Head of caudate nucleus (tissue), 42 donors: ENCODE measurements around the gene MC4R.

Experiments
- DNase-seq, 42 donors: peaks; one replicate each; pipeline versions ENCODE4 v3.0.0 to v3.0.0-alpha.2; 2020 to 2021; ENCODE audit warnings: mixed read lengths in 7 of 42
- intact Hi-C: fragments of 100-400 bp; cut with DNase I; formaldehyde crosslinking; loops from one replicate; pipeline ENCODE4 v1.15.0; 2022

Gene MC4R

GRCh38 chr18:60339018-60339417 is 33.6 kb downstream of the MC4R start:
- no peak for DNase-seq
- intact Hi-C loops, result no loop called here

- intact Hi-C loops, result no loop called here
- DNase-seq, result no peak
Measured at GRCh38 chr18:60331890-60332289, 40.7 kb downstream of the MC4R start.

- intact Hi-C loops, result no loop called here
- no peak for DNase-seq
Measured at GRCh38 chr18:60329131-60329530, 43.4 kb downstream of the MC4R start.

- DNase-seq, result no peak
- intact Hi-C loops, result no loop called here
Measured at GRCh38 chr18:60327880-60328279, 44.7 kb downstream of the MC4R start.

GRCh38 chr18:60322591-60322990 is 50.0 kb downstream of the MC4R start:
- no peak for DNase-seq
- intact Hi-C loops, result no loop called here
